Mesenchymal stem cell (in vitro differentiated cells and primary cell): ENCODE measurements around the gene IFNA21.
A peak's percentile ranks its signal among the peaks of the same experiment; 100 is the strongest.

ENCODE experiments used
- DNase-seq: peaks from one replicate; pipeline ENCODE4 v3.0.0-alpha.2; 2013
- H2AFZ ChIP-seq: one replicate; pipeline ENCODE4 v1.6.1; 2013; ENCODE audit warnings: low read depth, mild to moderate bottlenecking, control low read depth, inconsistent platforms, low read length, moderate library complexity
- H2AK5ac ChIP-seq: 2 replicates; pipeline ENCODE4 v1.6.1; 2013; ENCODE audit warnings: low read length, moderate library complexity, mild to moderate bottlenecking, inconsistent platforms; ENCODE audit not compliant: severe bottlenecking
- H2BK120ac ChIP-seq: one replicate; pipeline ENCODE4 v1.6.1; 2013; ENCODE audit warnings: low read depth, mild to moderate bottlenecking, inconsistent platforms, low read length, moderate library complexity
- H2BK12ac ChIP-seq, 2 experiments: one replicate each; pipeline ENCODE4 v1.6.1; 2013; ENCODE audit warnings: inconsistent platforms in 2 of 2, low read length in 2 of 2, mild to moderate bottlenecking in 2 of 2, moderate library complexity in 2 of 2, control low read depth in 1 of 2
- H2BK15ac ChIP-seq: one replicate; pipeline ENCODE4 v1.6.1; 2013; ENCODE audit warnings: mild to moderate bottlenecking, low read depth, inconsistent platforms; ENCODE audit not compliant: poor library complexity, severe bottlenecking
- H2BK5ac ChIP-seq: 2 replicates; pipeline ENCODE4 v1.6.1; 2013; ENCODE audit warnings: low read depth, mild to moderate bottlenecking, low read length, control low read depth, inconsistent platforms; ENCODE audit not compliant: poor library complexity, severe bottlenecking
- H3K14ac ChIP-seq, 2 experiments: one replicate each; pipeline ENCODE4 v1.6.1; 2013; ENCODE audit warnings: inconsistent platforms in 2 of 2, low read length in 2 of 2, control low read depth in 1 of 2, mild to moderate bottlenecking in 1 of 2, moderate library complexity in 1 of 2
- H3K18ac ChIP-seq, 2 experiments: one replicate each; pipeline ENCODE4 v1.6.1; 2013; ENCODE audit warnings: inconsistent platforms in 2 of 2, low read length in 2 of 2, control low read depth in 1 of 2, low read depth in 1 of 2, mild to moderate bottlenecking in 1 of 2
- H3K23ac ChIP-seq, 2 experiments: one replicate each; pipeline ENCODE4 v1.6.1; 2013; ENCODE audit warnings: inconsistent platforms in 2 of 2, low read length in 2 of 2, mild to moderate bottlenecking in 2 of 2, moderate library complexity in 2 of 2, control low read depth in 1 of 2
- H3K27ac ChIP-seq: 2 replicates; pipeline ENCODE4 v1.5.1; 2013; ENCODE audit warnings: mild to moderate bottlenecking, moderate library complexity, low read length, control low read depth, inconsistent platforms; ENCODE audit not compliant: poor library complexity, severe bottlenecking
- H3K27me3 ChIP-seq, 2 experiments: 2 replicates each; pipeline versions ENCODE4 v1.6.1 to v1.7.0; 2013; ENCODE audit warnings: low read length in 2 of 2, mild to moderate bottlenecking in 2 of 2, moderate library complexity in 2 of 2, control low read depth in 1 of 2, inconsistent platforms in 1 of 2; ENCODE audit not compliant: control insufficient read depth in 1 of 2, insufficient read depth in 1 of 2
- H3K36me3 ChIP-seq, 2 experiments: 2 replicates each; pipeline versions ENCODE4 v1.6.1 to v1.7.0; 2013; ENCODE audit warnings: low read length in 2 of 2, control low read depth in 1 of 2, inconsistent platforms in 1 of 2, low read depth in 1 of 2, mild to moderate bottlenecking in 1 of 2; ENCODE audit not compliant: insufficient read depth in 2 of 2, control insufficient read depth in 1 of 2
- H3K4ac ChIP-seq, 2 experiments: one replicate each; pipeline ENCODE4 v1.6.1; 2013; ENCODE audit warnings: inconsistent platforms in 2 of 2, low read length in 2 of 2, mild to moderate bottlenecking in 2 of 2, moderate library complexity in 2 of 2, control low read depth in 1 of 2, low read depth in 1 of 2
- H3K4me1 ChIP-seq: 2 replicates; pipeline ENCODE4 v1.6.1; 2013; ENCODE audit warnings: low read depth, low read length, control low read depth; ENCODE audit not compliant: control insufficient read depth, insufficient read depth
- H3K4me2 ChIP-seq: 2 replicates; pipeline ENCODE4 v1.6.1; 2013; ENCODE audit warnings: low read length, mild to moderate bottlenecking, inconsistent platforms; ENCODE audit not compliant: poor library complexity, severe bottlenecking
- H3K4me3 ChIP-seq, 2 experiments: 2 replicates each; pipeline versions ENCODE4 v1.5.1 to v1.7.0; 2013; ENCODE audit warnings: low read length in 2 of 2, mild to moderate bottlenecking in 2 of 2, control low read depth in 1 of 2, low read depth in 1 of 2; ENCODE audit not compliant: insufficient read depth in 1 of 2
- H3K79me1 ChIP-seq: replicated peaks from 2 replicates; pipeline ENCODE4 v1.6.1; 2013; ENCODE audit warnings: mild to moderate bottlenecking, control low read depth, low read length, inconsistent platforms; ENCODE audit not compliant: poor library complexity, severe bottlenecking
- H3K9ac ChIP-seq: 2 replicates; pipeline ENCODE4 v1.7.0; 2013; ENCODE audit warnings: mild to moderate bottlenecking, low read length, moderate library complexity
- H3K9me3 ChIP-seq: 2 replicates; pipeline ENCODE4 v1.7.0; 2013; ENCODE audit warnings: mild to moderate bottlenecking, low read length; ENCODE audit not compliant: control insufficient read depth
- H4K8ac ChIP-seq: one replicate; pipeline ENCODE4 v1.6.1; 2013; ENCODE audit warnings: inconsistent platforms, mild to moderate bottlenecking, low read length, moderate library complexity
- H4K91ac ChIP-seq: one replicate; pipeline ENCODE4 v1.6.1; 2013; ENCODE audit warnings: mild to moderate bottlenecking, low read length, inconsistent platforms
- WGBS: methylation state at CpG from one replicate; pipeline ENCODE4 v1.1.7; 2013; ENCODE audit warnings: mixed read lengths; 5-methylcytosine and 5-hydroxymethylcytosine counted together

IFNA21 gene

GRCh38 chr9:21172156-21172555 is 5.7 kb upstream of the IFNA21 start:
- no peak overlapping the region for H3K23ac ChIP-seq
- H3K18ac ChIP-seq = no peak overlapping the region
- no peak overlapping the region for H3K27ac ChIP-seq
- no peak overlapping the region for H2BK120ac ChIP-seq
- H3K14ac ChIP-seq = no peak overlapping the region
- no peaks in the 10 kb centered on the region for H3K79me1 ChIP-seq
- H2BK5ac ChIP-seq = no peak overlapping the region
- no peak overlapping the region for H2BK12ac ChIP-seq
- H3K4me1 ChIP-seq = no peaks in the 10 kb centered on the region
- no peak for DNase-seq
- no peak overlapping the region for H2AK5ac ChIP-seq
- H2AFZ ChIP-seq = no peak overlapping the region
- H3K4me3 ChIP-seq = no peak overlapping the region
- H3K27me3 ChIP-seq = peaks cover 0 to under 1% of the 10 kb centered on the region in 2 experiments
- no peak overlapping the region for H2BK15ac ChIP-seq
- H3K4me2 ChIP-seq = no peak overlapping the region
- no peak overlapping the region for H3K4ac ChIP-seq
- no peak overlapping the region for H3K9ac ChIP-seq
- no peak overlapping the region for H4K8ac ChIP-seq
- no peaks in the 10 kb centered on the region for H3K36me3 ChIP-seq
- H3K9me3 ChIP-seq = no peaks in the 10 kb centered on the region
- no peak overlapping the region for H4K91ac ChIP-seq
- WGBS = 100% methylated on average over 2 of the region's 3 CpGs

GRCh38 chr9:21171351-21171750 is 4.9 kb upstream of the IFNA21 start:
- Histone ChIP-seq H3K27me3 (no peaks in the 10 kb centered on the region), H3K27ac (no peak overlapping the region), H2BK12ac (no peak overlapping the region), H3K9ac (no peak overlapping the region), H2BK5ac (no peak overlapping the region), H3K36me3 (no peaks in the 10 kb centered on the region), H4K91ac (no peak overlapping the region), H2AK5ac (no peak overlapping the region), H3K4ac (no peak overlapping the region), H2BK15ac (no peak overlapping the region), H3K4me1 (no peaks in the 10 kb centered on the region), H3K79me1 (no peaks in the 10 kb centered on the region), H3K4me2 (no peak overlapping the region), H3K9me3 (no peaks in the 10 kb centered on the region), H4K8ac (no peak overlapping the region), H3K23ac (no peak overlapping the region), H3K14ac (no peak overlapping the region), H2AFZ (no peak overlapping the region), H2BK120ac (no peak overlapping the region), H3K18ac (no peak overlapping the region), H3K4me3 (no peak overlapping the region)
- 67% methylated on average over 1 of the region's 1 CpG for WGBS
- no peak for DNase-seq

- Histone ChIP-seq H3K4me1 (no peaks in the 10 kb centered on the region), H3K9me3 (no peaks in the 10 kb centered on the region), H3K27me3 (no peaks in the 10 kb centered on the region), H2BK15ac (no peak overlapping the region), H3K36me3 (no peaks in the 10 kb centered on the region), H3K9ac (no peak overlapping the region), H3K79me1 (no peaks in the 10 kb centered on the region), H3K4me2 (no peak overlapping the region), H2BK120ac (no peak overlapping the region), H3K14ac (no peak overlapping the region), H3K27ac (no peak overlapping the region), H4K8ac (no peak overlapping the region), H3K23ac (no peak overlapping the region), H3K4ac (no peak overlapping the region), H4K91ac (no peak overlapping the region), H3K4me3 (no peak overlapping the region), H3K18ac (no peak overlapping the region), H2BK12ac (no peak overlapping the region), H2AK5ac (no peak overlapping the region), H2AFZ (no peak overlapping the region), H2BK5ac (no peak overlapping the region)
- no peak for DNase-seq
- 100% methylated on average over 1 of the region's 1 CpG for WGBS
These were observed 944 bp downstream of the IFNA21 start for GRCh38 chr9:21165516-21165915.

GRCh38 chr9:21160178-21160577 is 6.3 kb downstream of the IFNA21 start:
- H3K79me1 ChIP-seq = no peaks in the 10 kb centered on the region
- H2AK5ac ChIP-seq = no peak overlapping the region
- no peak overlapping the region for H3K27ac ChIP-seq
- no peak overlapping the region for H2BK120ac ChIP-seq
- no peak overlapping the region for H2BK12ac ChIP-seq
- no peak overlapping the region for H3K23ac ChIP-seq
- H4K8ac ChIP-seq = no peak overlapping the region
- H3K4me2 ChIP-seq = no peak overlapping the region
- no CpG with 5 or more reads among the region's 1 CpG for WGBS
- H3K4me3 ChIP-seq = no peak overlapping the region
- no peaks in the 10 kb centered on the region for H3K9me3 ChIP-seq
- H3K9ac ChIP-seq = no peak overlapping the region
- no peak overlapping the region for H2BK5ac ChIP-seq
- no peak overlapping the region for H3K14ac ChIP-seq
- H3K4me1 ChIP-seq = no peaks in the 10 kb centered on the region
- DNase-seq = peak; percentile 44
- H2BK15ac ChIP-seq = no peak overlapping the region
- H2AFZ ChIP-seq = no peak overlapping the region
- H3K18ac ChIP-seq = no peak overlapping the region
- no peak overlapping the region for H3K4ac ChIP-seq
- no peaks in the 10 kb centered on the region for H3K27me3 ChIP-seq
- no peaks in the 10 kb centered on the region for H3K36me3 ChIP-seq
- H4K91ac ChIP-seq = no peak overlapping the region
